ENCODE results near the gene LRRC10B. TPM values are rescaled to one million over a fixed set of nuclear protein-coding genes. Genes with fewer than 3 reads are reported as not detected.
"Not testable (repeated sequence)": the region's sequence is repeated elsewhere in the genome, so short reads cannot be mapped to it uniquely, and the experiment has no call there.

Gene LRRC10B
- not detected for total RNA-seq

- peak within 1 kb of the TSS; percentile 50 for H3K4me3 Mint-ChIP-seq
- no peak for TF ChIP-seq CTCF (IDR thresholded peaks at IDR 0.05)
- ChIA-PET POLR2A (interaction anchor here (0.6 to 0.9 kb wide), 2 partner anchors 30 to 740 kb away, joined by 3 read pairs; no protein-coding TSS in a partner anchor), CTCF (interaction anchor here (0.6 to 3.5 kb wide), 12 partner anchors 9 to 119 kb away, joined by 3 to 28 read pairs (median 4); a partner anchor contains a TSS)
- no peaks in the 10 kb centered on the region for H3K36me3 Mint-ChIP-seq (ENCODE audit: low read depth)
- intact Hi-C loops (cut with micrococcal nuclease): no loop called here
- H3K27ac Mint-ChIP-seq: no peak within 1 kb of the TSS
- peaks cover 42% of the 10 kb centered on the region for H3K27me3 Mint-ChIP-seq
- peak; percentile 60 for DNase-seq
- no peaks in the 10 kb centered on the region for H3K9me3 Mint-ChIP-seq
- no peaks in the 10 kb centered on the region for H3K4me1 Mint-ChIP-seq (ENCODE audit: low read depth)
- ATAC-seq: peak; percentile 55
Measured at GRCh38 chr11:61507962-61508861, at the start of gene LRRC10B. Gene LRRC10B, plus strand, starts transcription at chr11:61508749. Its CDS starts 250 bp downstream, at chr11:61508999.

- H3K9me3 Mint-ChIP-seq: no peaks in the 10 kb centered on the region
- H3K27me3 Mint-ChIP-seq: no peaks in the 10 kb centered on the region
- ATAC-seq: no peak
- no peak overlapping the region for H3K27ac Mint-ChIP-seq
- intact Hi-C loops (cut with micrococcal nuclease): no loop called here
- ChIA-PET POLR2A (no interaction called here), CTCF (interaction anchor here (1.3 to 1.6 kb wide), 2 partner anchors 26 to 57 kb away, joined by 3 read pairs; no protein-coding TSS in a partner anchor)
- no peaks in the 10 kb centered on the region for H3K4me1 Mint-ChIP-seq (ENCODE audit: low read depth)
- no peak overlapping the region for H3K4me3 Mint-ChIP-seq
- peaks cover 3% of the 10 kb centered on the region for H3K36me3 Mint-ChIP-seq (ENCODE audit: low read depth)
- no peak for DNase-seq
- TF ChIP-seq CTCF (IDR thresholded peaks at IDR 0.05): no peak
Measured at GRCh38 chr11:61460474-61460881, 48.1 kb upstream of the LRRC10B start.

GRCh38 chr11:61460986-61461385, 47.6 kb upstream of the LRRC10B start:
- no peaks in the 10 kb centered on the region for H3K27me3 Mint-ChIP-seq
- no peak overlapping the region for H3K4me3 Mint-ChIP-seq
- TF ChIP-seq CTCF (IDR thresholded peaks at IDR 0.05): no peak
- H3K4me1 Mint-ChIP-seq (ENCODE audit: low read depth): no peaks in the 10 kb centered on the region
- POLR2A ChIA-PET: no interaction called here
- H3K27ac Mint-ChIP-seq: no peak overlapping the region
- CTCF ChIA-PET: interaction anchor here (1.3 to 2.4 kb wide), 2 partner anchors 14 to 57 kb away, joined by 3 to 14 read pairs; no protein-coding TSS in a partner anchor
- H3K36me3 Mint-ChIP-seq (ENCODE audit: low read depth): peaks cover 3% of the 10 kb centered on the region
- no peaks in the 10 kb centered on the region for H3K9me3 Mint-ChIP-seq
- ATAC-seq (no peak), DNase-seq (no peak)
- intact Hi-C loops (cut with micrococcal nuclease): no loop called here

- H3K4me3 Mint-ChIP-seq; DNase-seq; H3K27ac Mint-ChIP-seq; intact Hi-C loops (cut with micrococcal nuclease); H3K27me3 Mint-ChIP-seq; H3K36me3 Mint-ChIP-seq (ENCODE audit: low read depth); H3K4me1 Mint-ChIP-seq (ENCODE audit: low read depth); POLR2A ChIA-PET; ATAC-seq; H3K9me3 Mint-ChIP-seq: not testable (repeated sequence)
- CTCF ChIA-PET: interaction anchor here (1.3 to 2.4 kb wide), 4 partner anchors 15 to 100 kb away, joined by 3 to 7 read pairs (median 4); no protein-coding TSS in a partner anchor
Measured at GRCh38 chr11:61467602-61468001, 40.9 kb upstream of the LRRC10B start.

- TF ChIP-seq CTCF (IDR thresholded peaks at IDR 0.05): no peak
- POLR2A ChIA-PET: no interaction called here
- Mint-ChIP-seq H3K4me1 (ENCODE audit: low read depth) (peaks cover 4% of the 10 kb centered on the region), H3K36me3 (ENCODE audit: low read depth) (peaks cover 7% of the 10 kb centered on the region), H3K27ac (no peak overlapping the region), H3K27me3 (no peaks in the 10 kb centered on the region), H3K9me3 (no peaks in the 10 kb centered on the region), H3K4me3 (no peak overlapping the region)
- ATAC-seq (no peak), DNase-seq (no peak)
- CTCF ChIA-PET: interaction anchor here (1.0 to 2.4 kb wide), 6 partner anchors 9 to 100 kb away, joined by 3 to 7 read pairs (median 4); no protein-coding TSS in a partner anchor
- intact Hi-C loops (cut with micrococcal nuclease): no loop called here
Measured at GRCh38 chr11:61468002-61468401, 40.5 kb upstream of the LRRC10B start.

All from activated CD8-positive, alpha-beta T cell treated with anti-CD3 and anti-CD28 coated beads for 36 hours (primary cell).